Measurements from ENCODE around the gene ZNF22. TPM values are rescaled to one million over a fixed set of nuclear protein-coding genes. Genes with fewer than 3 reads are reported as not detected.
"Not testable (repeated sequence)": the region's sequence is repeated elsewhere in the genome, so short reads cannot be mapped to it uniquely, and the experiment has no call there.

The ZNF22 gene
- total RNA-seq, 1 experiment from 2014 or later, result 13.9 TPM

DNA sequence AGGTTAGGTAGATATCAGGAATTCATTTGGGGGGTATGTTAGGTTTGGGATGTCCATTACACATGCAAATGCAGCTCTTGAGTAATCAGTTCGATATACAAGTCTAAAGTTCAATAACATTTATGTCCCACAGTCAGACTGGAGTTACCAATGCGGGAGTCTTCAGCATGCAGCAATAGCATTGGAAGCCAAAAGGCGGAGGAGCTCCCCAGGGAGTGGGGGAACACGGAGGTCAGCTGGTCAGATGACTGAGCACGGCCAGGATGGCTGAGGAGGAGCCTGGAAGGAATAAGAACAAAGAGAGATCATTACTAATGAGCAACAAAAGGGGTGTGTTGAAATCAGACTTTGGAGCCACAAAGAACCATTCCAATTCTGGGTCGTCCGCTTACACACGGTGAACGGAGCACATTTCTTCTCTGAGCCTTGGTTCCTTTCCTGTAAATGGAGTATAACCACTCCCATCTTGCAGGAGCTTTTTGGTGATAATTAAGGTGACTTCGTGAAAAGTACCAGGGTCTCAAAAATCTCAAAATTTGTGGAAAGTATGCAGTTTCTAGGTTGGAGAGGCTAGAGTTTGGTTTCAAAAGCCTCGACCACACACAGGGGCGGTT, 478 bp upstream of the ZNF22 start:
- in situ Hi-C loops (cut with HindIII; ENCODE audit: low sequenced_read_pairs), result no loop called here

DNA sequence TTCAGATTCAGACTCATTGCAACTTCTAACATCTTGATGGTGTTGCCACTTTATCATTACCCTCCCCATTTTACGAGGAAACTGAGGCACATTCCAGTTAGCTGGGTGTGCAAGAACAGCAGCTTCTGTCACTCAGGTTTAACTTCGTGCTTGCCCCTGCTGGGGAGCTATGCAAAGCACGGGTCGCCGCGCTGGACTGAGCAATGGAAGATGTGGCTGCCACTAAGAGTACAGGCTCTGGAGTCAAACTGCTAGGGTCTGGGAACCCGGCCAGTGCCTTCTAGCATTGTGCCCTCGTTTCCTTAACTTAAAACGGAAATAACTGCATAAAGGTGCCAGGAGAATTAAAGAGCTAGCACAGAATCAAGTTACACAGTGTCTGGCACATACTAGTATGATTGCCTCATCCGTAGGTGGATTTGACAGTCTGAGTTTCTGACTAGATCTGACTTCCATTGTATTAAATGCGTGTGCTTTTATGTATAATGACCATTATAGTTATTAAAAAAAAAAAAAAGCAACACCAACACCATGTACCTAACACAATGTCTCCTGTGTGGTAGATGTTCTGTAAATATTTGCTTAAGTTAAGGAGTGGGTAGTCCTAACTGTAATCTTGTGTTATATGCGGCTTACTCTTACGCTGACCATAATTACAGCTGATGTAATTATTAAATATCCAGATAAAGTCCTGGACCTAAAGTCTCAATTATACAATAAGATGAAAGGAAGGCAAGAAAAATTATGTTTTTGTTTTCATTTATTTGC, 842 bp downstream of the ZNF22 start:
- in situ Hi-C loops (cut with HindIII; ENCODE audit: low sequenced_read_pairs), result no loop called here
- peak; percentile 83 for DNase-seq (ENCODE audit: low spot score)

More for the DNA sequence above, 478 bp upstream of the ZNF22 start:
- DNase-seq (ENCODE audit: low spot score), result no peak

DNA sequence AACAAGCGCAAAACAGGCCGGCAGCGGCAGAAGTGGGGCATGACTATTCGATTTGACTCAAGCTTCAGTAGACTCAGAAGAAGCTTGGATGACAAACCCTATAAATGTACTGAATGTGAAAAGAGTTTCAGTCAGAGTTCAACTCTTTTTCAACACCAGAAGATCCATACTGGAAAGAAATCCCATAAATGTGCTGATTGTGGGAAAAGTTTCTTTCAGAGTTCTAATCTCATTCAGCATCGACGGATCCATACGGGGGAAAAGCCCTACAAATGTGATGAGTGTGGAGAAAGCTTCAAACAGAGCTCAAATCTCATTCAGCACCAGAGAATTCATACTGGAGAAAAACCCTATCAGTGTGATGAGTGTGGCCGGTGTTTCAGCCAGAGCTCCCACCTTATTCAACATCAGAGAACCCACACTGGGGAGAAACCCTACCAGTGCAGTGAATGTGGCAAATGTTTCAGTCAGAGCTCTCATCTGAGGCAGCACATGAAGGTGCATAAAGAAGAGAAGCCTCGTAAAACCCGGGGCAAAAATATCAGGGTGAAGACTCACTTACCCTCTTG, 2.8 kb downstream of the ZNF22 start:
- DNase-seq (ENCODE audit: low spot score), result no peak
- in situ Hi-C loops (cut with HindIII; ENCODE audit: low sequenced_read_pairs), result no loop called here

DNA sequence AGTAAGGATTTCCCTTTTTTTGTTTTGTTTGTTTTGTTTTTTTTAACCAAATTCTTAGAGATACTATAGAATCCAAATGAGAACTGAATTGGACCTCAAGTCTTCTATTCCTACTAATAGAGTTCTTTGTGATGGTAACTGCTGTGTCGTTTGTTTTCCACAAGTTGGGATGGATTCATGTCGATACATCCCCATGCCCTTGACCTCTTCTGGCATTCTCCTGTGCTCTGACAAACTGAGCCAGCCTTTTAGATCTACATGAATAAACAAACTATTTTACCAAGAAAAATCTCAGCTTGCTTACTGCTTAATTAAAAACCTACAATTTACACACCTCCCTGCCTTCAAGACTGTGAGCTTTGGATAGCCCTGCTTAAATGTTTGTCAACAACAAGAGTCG, 3.9 kb downstream of the ZNF22 start:
- in situ Hi-C loops (cut with HindIII; ENCODE audit: low sequenced_read_pairs), result no loop called here

DNA sequence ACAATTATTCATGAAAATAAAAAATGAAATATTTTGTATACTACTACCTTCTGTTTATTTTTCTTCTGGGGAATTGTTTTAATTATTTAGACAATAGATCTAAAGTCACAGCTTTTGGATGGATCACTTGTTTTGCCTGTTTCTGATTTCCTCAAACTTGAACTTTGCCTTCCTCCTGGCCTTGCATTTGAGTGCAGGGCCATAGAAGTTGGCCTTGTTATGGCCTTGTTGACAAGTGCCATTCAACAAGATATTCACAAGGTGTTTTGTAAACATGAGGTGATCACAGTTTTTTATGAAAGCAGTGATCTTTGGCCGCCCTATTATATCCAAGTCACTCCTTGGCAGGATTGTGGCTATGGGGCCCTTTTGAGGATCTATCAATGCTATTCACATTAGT, 4.6 kb downstream of the ZNF22 start:
- in situ Hi-C loops (cut with HindIII; ENCODE audit: low sequenced_read_pairs), result no loop called here
- DNase-seq (ENCODE audit: low spot score), result no peak

More for the DNA sequence above, 3.9 kb downstream of the ZNF22 start:
- DNase-seq (ENCODE audit: low spot score), result no peak

DNA sequence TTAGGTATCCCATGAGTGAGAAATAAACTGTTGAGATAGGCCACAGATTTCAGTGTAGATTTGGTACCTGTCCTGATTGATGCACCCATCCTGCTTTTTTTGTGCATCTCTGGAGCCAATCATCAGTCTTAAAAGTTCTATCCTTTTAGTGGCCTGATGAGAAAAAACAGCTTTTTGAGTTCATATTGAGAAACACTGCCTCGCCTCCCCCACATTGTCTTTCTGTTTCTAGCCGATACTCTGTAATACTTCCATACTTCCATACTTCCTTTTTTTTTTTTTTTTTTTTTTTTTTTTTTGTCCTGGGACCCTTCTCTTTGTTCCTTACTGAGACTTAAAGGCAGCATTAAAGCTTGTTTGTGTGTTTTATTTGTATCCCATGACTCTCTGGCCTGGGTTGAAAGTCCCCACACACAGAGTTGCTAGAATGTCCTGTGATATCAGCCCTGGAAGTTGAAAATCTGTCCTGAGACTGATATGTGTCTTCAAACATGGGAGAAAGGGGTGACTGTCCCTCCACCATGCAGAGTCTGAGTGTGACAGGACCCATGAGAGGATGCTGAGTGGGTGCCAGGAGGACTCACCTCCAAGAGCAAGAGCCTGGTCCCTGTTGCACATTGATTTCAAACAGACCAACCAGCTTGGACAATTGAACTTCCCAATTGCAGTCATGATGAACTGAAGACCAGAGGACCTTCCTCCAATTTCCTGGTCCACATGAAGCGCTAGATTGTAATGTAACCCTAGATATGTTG, 5.7 kb downstream of the ZNF22 start:
- in situ Hi-C loops (cut with HindIII; ENCODE audit: low sequenced_read_pairs), result no loop called here
- no peak for DNase-seq (ENCODE audit: low spot score)

DNA sequence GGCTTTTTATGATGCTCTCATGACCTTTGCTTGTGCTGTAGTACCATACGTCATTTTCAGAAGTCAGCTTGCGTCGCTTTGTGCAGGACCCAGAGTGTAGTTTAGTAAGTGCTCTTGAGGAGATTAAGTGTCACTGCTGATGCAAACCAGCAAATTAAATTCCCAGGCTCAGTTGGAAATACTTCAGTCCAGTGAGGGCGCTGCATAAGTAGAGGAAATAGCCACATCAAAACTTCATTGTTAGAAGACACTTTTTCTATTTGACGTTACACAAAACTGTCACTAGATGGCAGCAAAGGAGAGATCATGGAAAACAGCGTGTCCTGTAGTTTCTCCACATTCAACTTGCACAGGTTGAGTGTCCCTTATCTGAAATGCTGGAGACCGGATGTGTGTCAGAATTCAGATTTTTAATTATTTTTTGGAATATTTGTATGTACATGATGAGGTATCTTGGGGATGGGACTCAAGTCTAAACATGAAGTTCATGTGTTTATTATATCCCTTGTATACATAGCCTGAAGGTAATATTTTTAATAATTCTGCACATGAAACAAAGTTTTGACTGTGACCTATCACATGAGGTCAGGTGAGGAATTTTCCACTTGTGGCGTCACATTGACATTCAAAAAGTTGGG, 7.9 kb downstream of the ZNF22 start:
- in situ Hi-C loops (cut with HindIII; ENCODE audit: low sequenced_read_pairs), result no loop called here
- peak; percentile 79 for DNase-seq (ENCODE audit: low spot score)

DNA sequence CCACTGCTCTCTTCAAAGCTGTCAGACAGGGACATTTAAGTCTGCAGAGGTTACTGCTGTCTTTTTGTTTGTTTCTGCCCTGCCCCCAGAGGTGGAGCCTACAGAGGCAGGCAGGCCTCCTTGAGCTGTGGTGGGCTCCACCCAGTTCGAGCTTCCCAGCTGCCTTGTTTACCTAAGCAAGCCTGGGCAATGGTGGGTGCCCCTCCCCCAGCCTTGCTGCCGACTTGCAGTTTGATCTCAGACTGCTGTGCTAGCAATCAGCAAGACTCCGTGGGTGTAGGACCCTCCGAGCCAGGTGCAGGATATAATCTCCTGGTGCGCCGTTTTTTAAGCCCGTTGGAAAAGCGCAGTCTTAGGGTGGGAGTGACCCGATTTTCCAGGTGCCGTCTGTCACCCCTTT, 13.8 kb downstream of the ZNF22 start:
- DNase-seq (ENCODE audit: low spot score); in situ Hi-C loops (cut with HindIII; ENCODE audit: low sequenced_read_pairs): not testable (repeated sequence)

DNA sequence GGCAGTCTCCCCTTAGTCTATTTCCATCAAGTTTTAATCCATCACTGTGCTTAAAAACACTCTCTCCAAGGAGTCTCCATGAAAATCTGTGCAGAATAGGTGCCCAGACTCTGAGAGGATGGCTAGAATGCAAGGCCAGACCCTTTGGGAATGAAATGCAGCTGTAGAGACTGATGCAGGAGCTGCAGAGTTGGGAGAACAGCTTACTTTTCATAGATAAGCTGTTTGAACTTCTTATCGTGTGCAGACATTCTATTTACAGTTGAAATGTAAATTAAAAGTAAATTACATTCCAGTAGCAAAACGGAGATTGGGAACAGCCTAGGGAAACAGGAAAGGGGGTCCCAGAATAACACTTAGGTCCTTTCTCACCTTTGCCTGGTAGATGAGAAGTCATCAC, 14.9 kb downstream of the ZNF22 start:
- no peak for DNase-seq (ENCODE audit: low spot score)
- in situ Hi-C loops (cut with HindIII; ENCODE audit: low sequenced_read_pairs), result no loop called here

DNA sequence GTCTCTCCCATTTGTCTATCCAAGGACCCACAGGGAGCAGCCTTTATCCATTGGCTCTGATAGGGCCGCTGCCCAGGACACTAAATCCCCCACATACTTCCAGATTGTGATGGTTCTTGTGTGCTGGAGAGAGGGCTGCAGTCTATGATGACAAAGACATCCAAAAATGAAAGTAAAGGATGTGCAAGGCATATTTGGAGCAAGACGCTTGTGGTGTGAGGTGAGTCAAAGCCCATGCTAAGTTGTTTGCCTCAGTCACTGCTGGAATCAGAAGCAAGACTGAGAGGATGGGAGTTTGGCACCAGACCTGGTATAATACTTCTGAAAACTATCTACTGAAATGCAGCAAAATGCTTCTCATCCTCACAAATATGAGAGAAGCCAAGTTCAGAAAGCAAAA, 22.7 kb downstream of the ZNF22 start:
- in situ Hi-C loops (cut with HindIII; ENCODE audit: low sequenced_read_pairs), result no loop called here
- DNase-seq (ENCODE audit: low spot score), result no peak

DNA sequence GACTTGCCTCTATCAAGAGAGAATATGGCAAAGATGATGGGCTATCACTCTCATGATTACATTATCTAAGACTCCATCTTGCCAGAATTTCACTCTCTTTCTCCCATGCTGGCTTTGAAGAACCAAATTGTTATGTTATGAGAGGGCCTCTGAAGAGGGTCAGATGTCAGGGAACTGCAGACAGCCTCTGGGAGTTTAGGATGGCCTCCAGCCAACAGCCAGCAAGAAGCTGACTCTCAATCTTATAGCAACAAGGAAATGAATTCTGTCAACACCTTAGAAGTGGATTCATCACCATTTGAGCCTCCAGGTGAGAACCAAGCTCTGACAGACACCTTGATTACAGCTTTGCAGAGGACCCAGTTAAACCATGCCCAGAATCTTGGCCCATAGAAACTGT, 33.6 kb downstream of the ZNF22 start:
- in situ Hi-C loops (cut with HindIII; ENCODE audit: low sequenced_read_pairs), result no loop called here
- DNase-seq (ENCODE audit: low spot score), result no peak

DNA sequence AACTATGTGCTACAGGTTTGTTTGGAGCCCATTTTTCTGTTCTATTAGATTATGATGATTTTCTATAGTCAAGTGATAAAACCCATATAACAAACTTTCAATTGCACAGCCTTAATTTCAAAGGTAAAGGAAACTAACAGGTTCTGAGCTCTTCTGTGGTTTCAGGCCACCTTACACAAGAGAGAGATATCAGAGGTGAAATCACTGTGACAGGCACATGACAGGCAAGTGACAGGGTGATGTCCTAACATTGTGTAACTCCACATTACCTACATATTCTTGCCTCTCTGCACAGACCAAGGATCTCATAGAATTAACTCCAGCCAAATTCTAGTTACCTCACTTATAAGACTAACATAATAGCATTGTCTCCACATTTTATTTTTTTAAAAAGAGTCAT, 35.0 kb downstream of the ZNF22 start:
- no peak for DNase-seq (ENCODE audit: low spot score)
- in situ Hi-C loops (cut with HindIII; ENCODE audit: low sequenced_read_pairs), result no loop called here

DNA sequence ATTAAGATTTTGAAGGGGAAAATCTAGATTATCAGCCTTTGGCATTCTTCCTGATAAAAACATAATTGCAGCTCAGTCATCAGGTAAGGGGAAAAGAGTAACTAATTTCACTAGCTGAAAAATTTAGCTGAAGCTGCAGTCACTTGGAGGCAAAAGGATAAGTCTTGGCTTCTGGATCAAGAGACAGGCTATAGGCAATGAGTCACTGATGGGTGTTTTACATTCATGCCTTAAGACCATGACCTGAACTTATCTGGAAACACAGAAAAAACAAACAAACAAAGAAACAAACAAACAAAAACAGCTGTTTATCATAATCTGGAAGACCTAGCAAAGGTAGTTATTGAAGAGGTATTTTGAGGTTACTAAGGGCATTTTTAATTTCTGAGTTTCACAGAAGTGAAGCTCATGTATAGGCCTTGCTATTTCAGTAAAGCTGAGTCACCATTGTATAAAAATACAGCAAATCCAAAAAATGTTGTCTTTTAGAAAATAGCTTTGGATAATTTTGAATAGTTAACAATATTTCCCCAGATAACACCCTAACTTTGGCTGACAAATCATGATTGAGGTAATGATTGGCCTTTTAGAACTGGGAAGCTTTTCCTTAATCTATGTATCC, 40.3 kb downstream of the ZNF22 start:
- in situ Hi-C loops (cut with HindIII; ENCODE audit: low sequenced_read_pairs), result no loop called here
- no peak for DNase-seq (ENCODE audit: low spot score)

DNA sequence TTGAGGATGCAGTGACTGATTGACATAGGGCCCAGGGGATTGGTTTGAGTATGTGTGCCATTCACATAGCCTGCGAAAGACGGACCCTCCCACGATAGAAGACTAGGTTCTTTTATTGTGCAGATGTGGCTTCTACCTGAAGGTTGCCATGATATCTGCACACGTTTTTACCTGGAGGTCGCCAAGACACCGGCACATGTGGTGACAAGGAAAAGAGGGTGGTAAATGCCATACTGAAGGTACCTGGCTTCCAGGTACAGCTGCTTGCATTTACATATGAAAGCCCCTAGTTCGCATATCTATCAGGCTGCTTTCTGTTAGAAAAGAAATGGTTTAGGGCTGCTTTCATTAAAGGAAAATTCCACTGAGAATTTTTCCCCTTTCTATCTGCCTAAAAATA, 43.6 kb downstream of the ZNF22 start:
- in situ Hi-C loops (cut with HindIII; ENCODE audit: low sequenced_read_pairs), result no loop called here
- DNase-seq (ENCODE audit: low spot score), result no peak

DNA sequence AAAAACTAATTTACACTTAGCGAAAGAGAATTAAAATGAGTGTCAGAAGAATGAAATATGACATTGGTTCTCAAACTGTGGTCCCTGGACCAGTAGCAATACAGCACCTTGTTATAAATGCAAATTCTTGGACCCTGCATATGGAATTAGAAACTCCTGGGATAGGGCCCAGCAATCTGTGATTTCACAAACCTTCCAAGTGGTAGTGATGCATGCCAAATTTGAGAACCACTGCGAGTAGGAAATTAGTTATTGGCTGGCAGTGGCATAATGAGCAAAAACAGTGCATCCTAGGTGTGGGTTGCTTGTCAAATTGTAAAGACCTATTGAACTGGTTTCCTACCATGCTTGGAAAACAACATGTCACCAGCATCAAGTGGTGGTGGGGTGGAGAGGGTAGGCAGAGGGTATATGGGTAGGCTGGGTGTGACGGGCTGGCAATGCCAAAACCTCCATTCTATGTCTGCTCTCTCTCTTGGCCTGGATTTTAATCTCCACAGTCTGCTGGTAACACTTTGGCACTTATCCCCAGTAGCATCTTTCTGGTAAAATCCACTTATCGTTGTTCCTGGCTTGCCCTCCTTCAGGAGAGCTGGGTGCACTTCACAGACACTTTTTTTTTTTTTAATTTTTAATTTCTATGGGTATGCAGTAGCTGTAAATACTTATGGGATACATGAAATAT, 50.0 kb downstream of the ZNF22 start:
- DNase-seq (ENCODE audit: low spot score), result peak; percentile 7
- in situ Hi-C loops (cut with HindIII; ENCODE audit: low sequenced_read_pairs), result no loop called here

DNA sequence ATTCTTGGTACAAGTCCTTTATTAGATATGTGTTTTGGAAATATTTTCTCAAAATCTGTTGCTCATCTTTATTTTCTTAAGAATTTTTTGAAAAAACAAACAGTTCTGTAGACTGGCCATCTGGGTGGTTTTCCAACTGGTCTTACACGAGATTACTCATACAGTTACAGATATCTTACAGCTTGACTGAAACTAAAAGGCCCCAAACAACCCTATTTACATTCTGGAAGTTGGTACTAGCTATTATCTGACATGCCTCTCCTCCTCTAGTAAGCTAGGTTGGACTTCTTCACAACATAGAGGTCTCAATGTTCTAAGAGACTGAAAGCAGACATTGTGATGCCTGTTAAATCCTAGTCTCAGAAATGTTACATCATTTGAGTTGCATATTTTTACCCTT, 52.0 kb downstream of the ZNF22 start:
- DNase-seq (ENCODE audit: low spot score), result no peak

DNA sequence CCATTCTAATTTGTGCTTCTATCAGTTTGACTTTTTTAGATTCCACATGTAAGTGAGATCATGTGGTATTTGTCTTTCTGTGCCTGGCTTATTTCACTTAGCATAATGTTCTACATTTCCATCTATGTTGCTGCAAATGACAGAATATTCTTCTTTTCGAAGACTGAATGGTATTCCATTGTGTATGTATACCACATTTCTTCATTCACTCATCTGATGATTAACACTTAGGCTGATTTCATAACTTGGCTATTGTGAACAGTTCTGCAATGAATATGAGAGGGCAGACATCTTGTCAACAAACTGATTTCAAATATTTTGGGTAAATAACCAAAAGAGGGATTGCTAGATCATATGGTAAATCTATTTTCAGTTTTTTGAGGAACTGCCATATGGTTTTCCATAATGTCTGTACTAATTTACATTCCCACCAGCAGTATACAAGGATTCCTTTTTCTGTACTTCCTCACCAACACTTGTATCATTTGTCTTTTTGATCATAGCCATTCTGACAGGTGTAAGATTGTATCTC, 52.9 kb downstream of the ZNF22 start:
- no peak for DNase-seq (ENCODE audit: low spot score)
- in situ Hi-C loops (cut with HindIII; ENCODE audit: low sequenced_read_pairs), result no loop called here

More for the DNA sequence above, 52.0 kb downstream of the ZNF22 start:
- in situ Hi-C loops (cut with HindIII; ENCODE audit: low sequenced_read_pairs), result no loop called here

Measured in G401 (cell line).